HG02938 (cell line): ENCODE data around the gene KCNA2.

Experiments used
- ATAC-seq: cut with Tn5 transposase; IDR thresholded peaks from one replicate; pipeline ENCODE4 v1.9.1; 2021; ENCODE audit warnings: mild to moderate bottlenecking, moderate library complexity; ENCODE audit not compliant: unreplicated experiment

Gene KCNA2

DNA sequence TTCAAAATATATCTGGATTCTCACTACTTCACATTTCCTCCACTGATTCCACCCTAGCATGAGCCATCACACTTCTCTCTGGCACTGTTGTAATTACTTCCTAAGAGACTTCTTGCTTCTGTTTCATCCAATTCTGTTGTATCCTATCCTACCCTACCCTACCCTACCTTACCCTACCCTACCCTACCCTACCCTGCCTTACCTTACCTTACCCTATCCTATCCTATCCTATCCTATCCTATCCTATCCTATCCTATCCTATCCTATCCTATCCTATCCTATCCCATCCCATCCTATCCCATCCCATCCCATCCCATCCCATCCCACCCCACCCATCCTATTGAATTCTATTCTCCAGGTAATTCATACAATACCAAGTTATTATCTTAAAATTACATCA lies 29.7 kb downstream of the KCNA2 start:
- no peak for ATAC-seq

DNA sequence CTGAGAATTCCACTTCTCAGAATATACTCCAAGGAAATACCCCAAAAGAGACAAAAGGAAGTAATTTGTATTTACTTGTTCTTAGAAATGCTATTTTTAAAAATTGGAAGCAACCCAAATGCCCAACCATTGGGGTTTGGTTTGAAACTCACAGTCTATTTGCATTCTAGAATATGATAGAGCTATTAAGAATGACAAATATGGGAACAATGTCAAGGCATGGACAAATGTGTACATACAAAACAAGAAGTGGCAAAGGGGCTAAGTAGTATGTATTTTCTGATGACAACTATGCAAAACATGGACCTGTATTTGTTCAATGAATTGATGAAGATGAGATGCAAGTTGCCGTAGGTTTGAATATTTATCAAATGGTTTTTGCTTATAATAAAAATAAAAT lies 32.8 kb downstream of the KCNA2 start:
- ATAC-seq: no peak

DNA sequence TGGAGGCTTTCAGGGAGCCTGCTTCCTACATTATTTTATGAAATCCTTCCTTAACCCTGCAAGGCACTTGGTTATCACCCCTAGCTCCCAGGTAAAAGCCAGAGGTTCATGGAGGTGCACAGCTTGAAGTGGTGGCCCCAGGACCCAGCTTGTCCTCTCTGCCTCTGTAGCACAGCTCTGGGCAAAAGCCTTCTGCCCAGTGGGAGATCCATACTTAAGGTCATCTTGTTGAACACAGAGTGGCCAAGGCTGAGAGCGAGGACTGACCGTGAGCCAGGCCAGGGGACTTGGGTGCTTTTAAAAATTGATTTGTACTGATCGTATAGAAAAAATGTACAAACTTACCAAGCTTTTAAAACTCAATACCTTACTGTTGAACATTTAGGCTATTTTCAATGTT lies 33.4 kb downstream of the KCNA2 start:
- no peak for ATAC-seq

DNA sequence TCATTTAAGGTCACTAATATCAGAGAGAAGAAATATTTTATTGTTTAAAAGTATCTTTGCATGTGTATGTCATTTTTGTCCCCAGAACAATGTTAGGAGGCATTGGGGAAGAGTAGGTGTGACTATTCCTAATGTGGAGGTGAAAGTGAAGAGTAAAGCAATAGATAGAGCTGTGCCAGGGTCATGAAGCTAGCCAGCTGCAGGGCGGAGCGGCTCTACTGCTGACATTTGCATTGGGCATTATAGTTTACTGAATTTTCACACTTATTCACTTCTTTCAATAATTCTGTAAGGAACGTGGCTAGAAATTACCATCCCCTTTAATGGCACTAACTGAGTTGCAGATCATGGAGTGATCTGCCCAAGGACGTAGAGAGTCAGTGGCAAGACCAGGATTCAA lies 35.3 kb downstream of the KCNA2 start:
- no peak for ATAC-seq

DNA sequence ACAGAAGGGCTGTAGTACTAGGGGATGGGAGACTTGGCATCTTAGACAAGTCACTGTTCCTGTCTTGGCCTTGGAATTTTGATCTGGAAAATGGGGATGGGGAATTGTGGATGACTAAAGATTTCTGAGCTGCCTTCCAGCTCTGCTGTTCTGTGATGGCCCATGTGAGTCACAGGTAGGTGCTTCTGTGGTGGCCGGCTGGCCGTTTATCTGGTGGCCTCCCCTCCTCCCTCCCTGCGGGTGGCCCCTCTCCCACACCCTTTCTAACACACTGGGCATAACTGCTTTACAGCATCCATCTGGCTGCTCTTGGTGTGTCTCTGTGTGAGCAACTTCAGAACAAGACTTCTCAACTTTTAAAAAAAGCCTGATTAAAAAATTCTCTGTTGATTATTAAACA lies 35.9 kb downstream of the KCNA2 start:
- no peak for ATAC-seq

DNA sequence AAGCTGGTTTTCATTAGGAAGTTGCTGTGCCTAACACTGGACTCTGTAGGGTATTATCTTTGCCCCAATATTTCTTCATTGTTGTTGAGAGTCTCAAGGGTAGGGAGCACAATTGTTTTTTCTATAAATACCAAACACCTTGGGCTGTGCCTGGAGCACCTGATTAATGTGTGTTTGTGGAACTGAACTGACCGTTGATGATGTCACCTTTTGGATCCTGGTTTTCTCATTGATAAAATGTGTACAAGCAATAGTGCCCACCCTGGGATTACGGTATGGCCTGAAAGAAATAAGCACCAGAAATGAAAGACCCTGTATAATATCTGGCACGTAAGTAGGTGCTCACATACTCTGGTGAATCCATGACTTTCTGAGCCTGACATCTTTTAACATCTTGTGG lies 39.3 kb downstream of the KCNA2 start:
- ATAC-seq: no peak

DNA sequence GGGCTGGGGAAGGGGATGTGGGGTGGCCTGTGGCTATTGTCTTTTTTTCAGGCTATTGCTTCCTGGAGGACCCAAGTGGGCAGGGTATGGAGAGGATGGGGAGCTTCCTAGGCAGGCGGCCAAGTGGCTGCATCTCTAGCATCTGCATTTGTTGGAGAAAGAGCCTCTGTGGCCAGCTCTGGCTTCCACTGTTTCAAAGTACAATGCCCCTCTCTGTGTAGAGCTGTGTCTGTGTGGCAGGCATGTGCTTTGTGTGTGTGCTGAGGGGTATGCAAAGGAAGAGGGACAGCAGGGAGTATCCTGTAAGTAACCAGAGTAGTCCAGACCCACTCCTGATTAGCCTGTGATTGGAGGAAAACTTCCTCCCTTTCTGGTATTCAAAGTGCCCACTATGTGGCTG lies 40.6 kb downstream of the KCNA2 start:
- ATAC-seq: no peak

DNA sequence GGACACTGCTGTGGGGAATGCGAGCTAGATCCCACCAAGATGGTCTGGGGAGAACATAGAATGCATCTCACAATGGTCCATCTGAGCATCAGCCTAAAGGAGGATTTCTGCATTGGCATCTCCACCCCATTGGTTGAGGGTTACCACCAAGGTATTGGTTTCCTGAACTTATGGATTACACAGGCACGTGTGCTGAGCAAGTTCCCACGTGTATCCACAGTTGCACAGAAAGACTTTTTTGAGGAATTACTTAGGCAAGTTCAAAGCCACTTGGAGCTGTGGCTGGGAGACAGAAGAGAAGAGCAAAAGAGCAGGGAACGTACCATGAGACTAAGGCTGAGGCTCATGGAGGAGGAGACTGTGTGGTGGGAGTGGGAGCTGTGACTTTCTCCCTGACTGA lies 43.1 kb downstream of the KCNA2 start:
- no peak for ATAC-seq

DNA sequence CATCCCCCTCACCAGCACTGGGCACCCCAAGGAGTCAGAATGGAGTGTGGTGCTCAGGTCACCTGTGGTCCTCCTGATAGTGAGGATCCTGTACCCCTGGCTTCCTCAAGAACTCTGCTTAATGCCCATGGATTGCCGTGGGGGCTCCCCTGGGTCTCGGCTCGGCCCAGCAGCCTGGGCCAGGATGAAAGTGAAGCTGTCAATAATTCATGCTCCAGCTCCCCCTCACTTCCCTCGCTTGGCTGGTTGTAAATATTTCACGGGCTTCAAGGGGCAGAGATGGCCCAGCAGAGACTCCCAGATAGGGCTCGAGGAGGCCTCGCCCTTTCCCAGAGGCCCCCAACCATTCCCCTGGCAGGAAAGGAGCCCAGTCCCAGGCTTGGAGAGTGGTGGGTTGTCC lies 44.6 kb downstream of the KCNA2 start:
- no peak for ATAC-seq

DNA sequence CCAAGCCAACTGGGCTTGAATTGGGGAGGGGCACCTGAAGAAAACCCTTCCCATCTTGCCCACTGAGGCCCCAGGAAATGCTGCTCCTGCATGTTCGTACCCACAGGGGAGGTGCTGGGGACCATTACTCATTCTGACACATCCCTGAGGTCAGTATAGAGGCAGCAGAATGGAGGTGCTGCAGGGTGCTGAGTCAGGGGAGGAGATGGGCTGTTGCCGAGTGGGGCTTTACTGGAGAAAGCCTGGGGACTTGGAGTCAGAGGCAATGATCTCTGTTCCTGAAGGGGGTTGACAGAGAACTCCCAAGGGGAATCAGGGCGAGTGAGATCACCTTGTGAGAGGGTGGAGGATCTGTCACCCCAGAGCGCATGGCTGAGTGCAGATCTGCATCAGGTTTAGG lies 47.0 kb downstream of the KCNA2 start:
- no peak for ATAC-seq

DNA sequence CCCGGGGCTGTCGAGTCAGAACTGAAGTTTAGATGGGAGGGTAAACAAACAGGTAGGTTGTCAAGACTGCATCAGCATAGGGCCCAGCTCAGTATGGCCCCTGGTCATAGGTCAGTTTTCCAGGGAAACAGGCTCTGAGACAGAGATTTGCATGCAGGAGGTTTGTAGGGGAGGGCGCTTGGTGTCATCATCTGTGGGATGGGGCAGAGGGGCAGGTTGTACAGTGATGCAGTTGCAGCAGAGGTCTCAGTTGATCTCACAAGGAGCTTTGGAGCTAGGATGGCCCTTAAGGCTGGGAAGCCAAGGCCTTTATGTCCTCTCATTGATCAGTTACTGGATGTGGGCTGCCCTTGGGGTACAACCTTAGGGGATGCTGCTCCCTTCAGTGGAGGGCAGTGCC lies 48.7 kb downstream of the KCNA2 start:
- ATAC-seq: no peak

DNA sequence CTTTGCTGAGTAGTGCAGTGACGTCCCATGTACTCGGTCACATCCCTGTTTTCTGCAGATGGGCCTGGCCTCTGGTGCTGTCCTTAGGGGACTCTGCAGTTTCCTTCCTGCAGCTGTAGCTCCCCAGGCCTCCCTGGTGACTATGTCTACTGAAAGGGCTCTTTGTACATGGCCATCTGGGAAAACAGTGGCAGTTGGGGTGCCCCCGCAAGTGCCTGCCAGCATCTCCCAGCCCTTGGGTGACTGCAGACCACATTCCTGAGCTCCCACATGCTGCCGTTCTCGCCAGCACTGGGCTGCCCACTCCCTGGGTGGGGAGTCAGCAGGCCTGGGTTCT lies 49.7 kb downstream of the KCNA2 start:
- ATAC-seq: no peak

DNA sequence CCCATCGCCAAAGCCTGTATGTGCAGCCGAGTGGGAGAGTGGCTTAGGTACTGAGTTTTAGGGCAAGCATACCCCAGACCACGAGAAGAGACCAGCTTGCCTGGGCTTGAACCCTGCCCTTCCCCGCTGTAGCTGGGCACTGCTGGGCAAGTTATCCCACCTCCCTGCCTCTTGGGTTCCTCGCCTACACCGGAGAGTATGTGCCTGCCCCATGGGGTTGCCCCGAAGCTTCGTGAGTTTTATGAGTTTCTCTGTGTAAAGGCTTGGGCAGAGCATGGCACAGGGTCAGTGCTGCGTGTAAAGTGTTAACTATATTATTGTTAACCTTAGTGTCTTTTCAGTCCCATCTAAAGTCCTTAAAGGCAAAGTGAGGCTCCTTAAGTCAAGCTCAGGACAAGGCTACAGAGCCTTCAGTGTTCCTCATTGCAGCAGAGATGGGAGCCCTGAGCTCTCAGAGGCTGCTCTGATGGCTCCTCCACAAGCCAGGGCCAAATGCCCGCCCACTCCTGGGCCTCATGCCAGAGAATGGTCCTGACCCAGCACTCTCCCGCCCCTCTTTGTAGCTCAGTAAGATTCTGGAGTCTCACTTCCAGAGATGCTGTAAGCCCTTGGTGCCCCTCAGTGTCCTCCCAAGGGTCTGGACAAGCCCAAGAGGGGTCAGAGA lies 50.2 kb downstream of the KCNA2 start:
- no peak for ATAC-seq

DNA sequence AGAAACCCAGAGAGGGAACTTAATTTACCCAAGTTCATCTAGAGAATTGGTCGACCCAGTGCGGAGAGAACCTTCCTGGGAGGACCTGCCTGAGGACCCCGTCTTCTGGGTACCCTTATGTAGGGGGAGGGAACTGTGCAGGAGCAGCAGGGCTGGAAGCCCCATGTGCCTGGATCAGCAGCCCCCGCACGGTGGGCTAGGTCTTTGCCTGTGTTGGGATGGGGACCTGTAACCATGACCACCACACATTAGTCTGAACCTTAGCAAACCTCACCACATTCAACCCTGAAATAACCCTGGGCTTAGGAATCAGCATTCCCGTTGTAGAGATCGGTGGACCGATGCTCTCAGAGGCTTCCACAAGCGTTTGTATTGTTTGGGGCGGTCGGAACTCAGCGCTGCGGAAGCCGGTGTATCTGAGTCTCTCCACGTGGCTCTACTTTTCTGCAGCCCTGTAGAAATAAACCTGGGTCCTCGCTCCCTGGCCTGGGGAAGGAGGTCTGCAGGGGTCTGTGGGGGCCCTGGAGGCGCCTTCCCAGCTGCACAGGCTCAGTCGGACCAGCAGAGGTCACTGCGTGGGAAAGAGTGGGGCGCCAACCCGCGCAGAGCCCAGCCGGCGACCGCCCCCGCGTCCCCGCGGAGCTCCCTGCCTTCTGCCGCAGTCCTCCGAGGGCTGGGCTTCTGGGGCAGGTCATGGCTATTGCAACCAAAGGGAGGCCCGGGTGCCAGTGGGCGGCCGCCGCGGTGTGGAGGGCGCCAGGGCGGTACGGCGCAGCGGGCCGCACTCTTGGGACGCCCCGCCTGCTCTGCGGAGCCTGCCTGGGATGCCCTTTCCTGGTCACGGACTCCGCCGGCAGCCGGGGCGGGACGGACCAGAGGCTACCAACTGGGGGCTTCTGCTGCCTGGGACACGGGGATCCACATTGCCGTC lies 51.0 kb downstream of the KCNA2 start:
- no peak for ATAC-seq

DNA sequence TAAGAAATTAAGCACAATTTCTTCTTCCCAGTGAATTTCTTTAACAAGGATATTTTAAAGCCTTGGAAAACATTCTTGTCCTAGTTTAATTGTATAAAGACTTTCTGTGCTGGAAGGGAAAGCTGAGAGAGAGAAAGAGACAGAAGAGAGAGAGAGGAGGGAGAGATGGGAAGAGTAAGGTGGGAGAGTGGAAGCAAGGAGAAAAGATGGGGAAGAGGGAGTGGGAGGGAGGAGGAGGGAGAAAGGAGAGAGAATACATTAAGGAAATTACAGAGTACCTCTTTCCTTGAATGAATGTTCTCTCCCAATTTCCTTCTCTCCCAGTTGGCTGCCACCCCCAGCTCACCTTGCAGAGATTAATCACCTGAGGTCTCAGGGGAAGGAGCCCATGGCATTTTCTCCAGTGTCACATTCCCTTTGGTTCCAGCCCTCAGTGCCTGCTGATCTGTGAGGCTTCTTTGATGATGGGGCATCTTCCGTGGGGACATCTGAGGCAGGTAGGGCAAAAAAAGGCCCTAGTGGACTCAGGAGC lies 54.8 kb downstream of the KCNA2 start:
- ATAC-seq: no peak

DNA sequence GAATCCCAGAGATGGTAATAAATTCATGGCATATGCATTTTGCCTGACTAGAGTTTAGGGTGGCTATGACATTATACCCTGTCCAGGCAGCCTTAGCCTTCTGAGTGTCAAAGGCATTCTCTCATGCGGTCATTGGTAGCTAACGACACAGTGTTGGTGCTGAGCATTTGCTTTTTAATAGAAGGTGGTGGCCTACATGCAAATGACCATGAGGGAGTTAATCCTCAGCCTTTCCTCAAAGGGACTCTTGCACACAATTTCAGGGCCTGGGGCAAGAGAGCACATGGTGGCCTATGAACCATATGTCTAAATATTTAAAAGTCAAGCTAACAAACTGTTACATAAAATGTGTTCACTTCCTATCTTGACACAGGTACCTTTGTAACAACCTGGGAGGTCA lies 56.3 kb downstream of the KCNA2 start:
- ATAC-seq: no peak

DNA sequence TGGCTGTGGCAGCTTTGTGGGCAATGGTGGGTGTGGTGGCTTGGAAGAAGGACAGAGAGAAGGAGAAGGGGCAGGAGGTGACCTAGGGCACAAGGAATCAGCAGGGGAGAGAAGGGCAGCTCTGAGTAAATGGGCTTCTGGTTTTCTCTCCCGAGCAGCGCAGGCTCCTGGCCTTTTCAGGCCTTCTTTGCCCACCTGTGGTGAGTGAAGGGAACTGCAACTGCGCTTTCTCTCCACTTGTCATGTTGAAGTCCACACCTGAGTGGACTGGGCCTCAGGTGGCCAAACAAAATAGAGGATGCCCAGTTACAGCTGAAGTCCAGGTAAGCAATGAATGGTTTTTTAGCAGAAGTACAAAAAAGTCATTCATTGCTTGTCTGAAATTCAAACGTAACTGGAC lies 57.8 kb downstream of the KCNA2 start:
- no peak for ATAC-seq

DNA sequence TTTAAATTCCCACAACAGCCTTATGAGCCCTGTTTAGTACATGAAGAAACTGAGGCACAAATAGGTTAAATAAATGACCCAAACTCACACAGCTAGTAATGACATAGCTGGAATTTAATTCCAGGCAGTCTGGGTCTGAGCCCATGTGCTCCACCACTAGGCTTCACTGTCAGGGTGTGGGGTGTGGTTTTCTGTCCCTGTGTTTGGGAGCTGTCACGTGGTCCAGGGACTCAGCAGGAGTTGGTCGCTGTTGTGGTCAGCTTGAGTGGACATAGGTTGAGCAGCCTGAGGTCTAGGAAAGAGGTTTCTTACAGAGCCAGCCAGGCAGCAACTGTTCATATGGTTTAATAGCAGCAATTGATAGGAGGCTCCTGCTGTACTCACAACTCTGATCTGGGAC lies 59.1 kb downstream of the KCNA2 start:
- ATAC-seq: no peak

DNA sequence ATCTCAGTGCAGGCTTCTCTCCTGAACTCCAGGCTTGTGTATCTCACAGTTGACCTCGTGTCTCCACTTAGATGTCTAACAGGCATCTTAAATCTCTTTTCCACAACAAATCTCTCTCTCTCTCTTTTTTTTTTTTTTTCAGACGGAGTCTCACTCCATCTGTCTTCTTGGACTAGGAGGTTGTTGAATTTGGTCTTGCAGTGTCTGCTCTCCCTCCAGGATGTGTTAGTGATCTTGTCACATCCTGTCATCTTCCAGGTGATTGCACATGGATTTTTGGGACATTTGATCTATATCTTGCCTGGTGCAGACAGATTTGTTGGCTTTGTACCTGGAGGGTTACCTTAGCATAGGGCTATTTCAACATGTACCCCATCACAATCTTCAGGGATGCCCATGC lies 60.7 kb downstream of the KCNA2 start:
- no peak for ATAC-seq

DNA sequence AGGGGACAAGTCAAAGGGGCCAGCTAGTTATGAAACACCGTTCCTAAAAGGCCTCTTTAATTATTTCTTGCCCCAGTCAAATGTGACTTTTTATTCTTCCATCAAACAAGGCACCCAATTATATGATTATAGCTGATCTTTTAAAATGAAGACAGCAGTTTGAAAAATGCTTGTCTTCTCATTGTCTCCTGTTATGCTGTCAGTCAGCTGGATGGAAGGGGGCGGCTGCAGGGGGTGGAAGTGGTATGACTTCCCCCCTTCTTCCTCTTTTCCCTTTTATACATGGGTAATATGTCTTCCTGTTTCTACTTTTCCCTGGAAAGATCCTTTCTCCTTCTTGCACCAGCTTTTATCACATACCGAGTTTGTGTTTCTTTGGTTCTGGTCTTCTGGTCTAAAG lies 61.4 kb downstream of the KCNA2 start:
- no peak for ATAC-seq
